ENCODE measurements around the gene DDOST.
"Not testable (repeated sequence)": the region's sequence is repeated elsewhere in the genome, so short reads cannot be mapped to it uniquely, and the experiment has no call there.

The DDOST gene

DNA sequence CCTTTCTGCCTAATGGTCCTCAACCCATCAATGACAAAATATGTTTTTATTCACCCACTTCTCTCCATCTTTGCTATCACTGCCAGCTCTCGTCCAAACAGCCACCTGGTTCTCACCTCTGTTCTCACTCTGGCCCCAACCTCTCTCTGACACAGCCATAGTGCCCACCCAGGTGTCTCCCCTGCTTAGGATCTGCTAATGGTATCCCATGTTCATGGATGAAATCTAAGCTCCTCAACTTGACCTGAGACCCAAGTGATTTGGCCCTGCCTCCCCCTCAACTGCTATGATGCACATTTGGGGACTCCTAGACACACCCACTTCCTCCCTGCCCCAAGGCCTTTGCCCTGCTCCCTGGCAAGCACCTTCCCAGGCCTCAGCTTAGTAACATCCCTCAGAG, 30.7 kb upstream of the DDOST start:
- DNase-seq (ENCODE audit: low read depth): no peak

DNA sequence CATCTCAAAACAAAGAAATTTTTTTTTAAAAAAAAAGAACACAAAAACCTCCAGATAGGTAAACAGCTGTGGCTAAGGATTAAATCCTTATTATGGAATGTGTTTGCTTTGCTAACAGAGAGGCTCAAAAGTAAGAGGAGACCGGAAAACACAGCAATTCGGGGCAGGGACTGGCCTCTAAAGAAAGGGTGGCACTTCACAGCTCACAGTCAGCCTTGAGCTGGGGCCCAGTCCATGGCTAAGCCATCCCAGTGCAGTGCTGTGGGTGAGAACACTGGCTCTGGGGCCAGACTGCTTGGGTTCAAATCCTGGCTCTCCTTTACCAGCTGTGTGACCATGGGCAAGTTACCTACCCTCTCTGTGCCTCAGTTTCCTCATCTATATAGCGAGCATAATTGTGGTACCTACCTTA, 28.5 kb upstream of the DDOST start:
- DNase-seq (ENCODE audit: low read depth): no peak

DNA sequence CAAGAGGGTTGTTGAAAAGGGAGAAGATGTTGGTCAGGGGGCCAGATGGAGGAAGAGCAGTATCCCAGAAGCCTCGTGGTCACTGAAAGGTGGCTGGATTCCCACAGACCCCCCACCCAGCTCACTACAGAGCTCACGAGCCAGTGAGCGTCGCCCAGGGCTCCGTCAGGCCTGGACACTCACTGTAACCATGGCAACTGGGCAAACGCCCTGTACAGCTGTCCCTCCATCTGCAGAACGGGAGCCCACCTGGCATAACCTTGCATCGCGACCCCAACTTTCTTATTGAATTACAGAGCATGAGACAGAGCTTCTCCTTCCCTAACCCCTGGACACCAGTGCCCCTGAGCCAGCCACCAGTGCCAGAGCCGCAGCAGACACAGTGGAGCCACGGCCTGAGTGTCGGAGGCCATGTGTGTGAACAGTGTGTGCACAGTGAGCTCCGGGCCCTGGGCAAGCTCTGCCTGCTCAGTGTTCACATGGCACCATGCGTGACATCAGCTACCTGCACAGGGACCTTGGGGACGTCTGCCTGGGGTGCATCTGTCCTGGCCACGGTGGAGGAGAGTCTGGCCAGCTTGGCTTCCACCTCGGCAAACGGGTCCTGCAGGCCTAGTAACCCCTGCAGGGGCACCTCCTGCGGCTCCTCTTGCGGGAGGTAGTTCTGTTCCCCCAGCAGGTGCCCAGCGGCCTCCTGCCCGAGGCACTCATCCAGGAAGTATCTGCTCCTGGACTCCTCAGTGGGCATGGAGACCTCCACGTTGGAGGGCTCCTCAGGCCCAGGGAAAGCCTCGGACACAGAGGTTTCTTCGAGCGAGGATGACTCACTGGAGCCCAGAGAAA, 25.9 kb upstream of the DDOST start:
- no peak for DNase-seq (ENCODE audit: low read depth)

DNA sequence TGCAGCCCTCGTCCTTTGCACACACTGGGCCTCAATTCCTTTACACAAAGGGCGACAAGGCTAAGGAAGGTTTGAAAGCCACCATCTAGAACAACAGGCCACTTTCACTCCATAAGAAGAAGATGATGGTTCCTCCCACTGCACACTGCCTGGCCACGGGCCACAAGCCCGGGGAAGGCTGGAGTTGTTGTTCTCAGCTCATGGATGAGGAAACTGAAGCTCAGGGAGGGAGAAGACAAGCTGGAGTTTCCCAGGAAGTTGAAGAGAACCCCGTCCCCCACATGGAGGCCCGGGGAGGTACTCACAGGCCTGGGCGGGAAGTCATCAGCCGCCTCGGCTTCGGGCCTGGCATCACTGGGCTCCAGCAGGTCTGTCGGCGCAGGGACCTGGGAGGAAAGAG, 24.6 kb upstream of the DDOST start:
- no peak for DNase-seq (ENCODE audit: low read depth)

DNA sequence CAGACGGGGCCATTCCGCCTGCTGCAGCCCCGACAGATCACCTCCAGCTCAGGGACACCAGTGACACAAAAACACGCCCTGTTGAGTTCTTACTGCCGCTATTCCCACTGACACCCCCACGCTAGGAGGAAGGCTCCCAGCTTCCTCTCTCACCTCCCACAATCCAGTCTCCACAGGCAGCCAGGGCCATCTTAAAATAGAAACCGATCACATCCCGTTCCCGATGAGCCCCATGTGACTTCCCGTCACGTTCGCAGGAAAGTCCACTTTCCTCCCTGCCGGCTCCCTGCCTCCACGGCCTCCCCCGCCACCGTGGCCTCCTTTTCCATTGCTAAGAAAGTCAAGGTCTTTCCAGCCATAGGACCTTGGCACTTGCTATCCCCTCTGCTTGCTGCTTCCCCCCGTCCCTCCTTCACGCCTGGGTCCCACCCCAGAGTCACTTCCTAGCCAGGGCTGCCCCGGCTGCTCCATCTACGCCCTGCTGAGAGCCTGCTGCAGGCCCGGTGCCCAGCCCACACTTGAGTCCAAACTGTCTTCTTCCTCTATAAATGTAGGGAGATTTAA, 24.0 kb upstream of the DDOST start:
- no peak for DNase-seq (ENCODE audit: low read depth)

DNA sequence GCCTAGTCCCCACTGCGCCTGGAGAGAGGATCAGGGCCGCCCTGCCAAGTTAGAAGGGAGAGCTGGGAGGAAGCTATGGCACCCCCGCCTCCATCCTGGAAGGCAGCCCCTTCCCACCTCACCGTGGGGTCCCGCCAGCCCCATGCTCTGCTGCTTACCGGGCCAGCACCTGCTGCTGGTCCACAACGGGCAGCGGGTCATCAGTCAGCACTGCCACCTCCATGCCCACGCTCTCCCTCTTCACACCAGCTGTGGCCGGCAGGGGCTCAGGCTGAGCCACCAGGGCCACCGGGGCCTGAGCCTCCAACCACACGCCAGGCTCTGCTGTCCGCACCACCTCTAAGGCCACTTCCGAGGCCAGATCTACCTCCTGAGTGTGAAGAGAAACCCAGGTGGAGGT, 23.5 kb upstream of the DDOST start:
- DNase-seq (ENCODE audit: low read depth): no peak

DNA sequence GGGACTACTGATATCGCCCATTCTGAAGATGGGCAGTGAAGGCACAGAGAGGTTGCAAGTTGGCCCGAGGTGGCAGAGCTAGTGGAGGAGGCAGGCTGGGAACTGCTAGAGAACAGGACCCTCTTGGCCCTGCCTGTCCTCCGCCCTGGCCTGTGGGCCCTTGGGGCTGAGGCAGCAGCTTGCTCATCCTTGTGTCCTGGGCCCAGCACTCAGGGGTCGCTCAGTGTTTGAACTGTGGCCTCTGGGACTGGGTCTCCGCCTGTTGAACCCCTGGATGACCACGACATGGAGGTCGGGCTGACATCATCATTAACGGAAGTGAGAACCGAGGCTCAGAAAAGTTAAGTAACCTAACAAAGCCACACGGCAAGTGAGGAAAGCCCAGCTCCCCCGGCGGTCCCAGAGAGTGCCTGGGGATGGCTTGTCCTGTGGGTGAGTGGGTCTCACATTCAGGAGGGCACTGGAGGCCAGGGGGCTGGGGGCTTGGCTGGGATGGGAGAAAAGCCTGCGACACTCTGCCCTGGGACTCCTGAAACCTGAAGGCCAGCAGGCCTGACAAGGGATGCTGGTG, 23.0 kb upstream of the DDOST start:
- DNase-seq (ENCODE audit: low read depth): no peak

DNA sequence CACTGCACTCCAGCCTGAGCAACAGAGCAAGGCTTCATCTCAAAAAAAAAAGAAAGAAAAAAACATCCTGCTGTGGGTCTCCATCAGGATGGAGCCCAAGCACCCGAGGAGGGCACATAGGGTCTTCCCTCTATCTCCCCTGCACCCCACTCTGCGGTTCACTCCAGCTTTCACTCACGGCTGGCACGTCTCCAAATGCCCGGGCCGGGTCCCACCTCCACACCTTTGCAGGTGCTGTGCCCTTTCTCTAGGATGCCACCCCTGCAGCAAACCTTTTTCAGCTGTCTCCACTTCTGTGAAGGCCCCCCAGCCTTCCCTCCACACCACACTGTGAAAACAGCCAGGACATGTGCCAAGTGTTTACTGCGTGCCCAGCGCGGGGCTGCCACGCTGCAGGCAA, 22.4 kb upstream of the DDOST start:
- no peak for DNase-seq (ENCODE audit: low read depth)

DNA sequence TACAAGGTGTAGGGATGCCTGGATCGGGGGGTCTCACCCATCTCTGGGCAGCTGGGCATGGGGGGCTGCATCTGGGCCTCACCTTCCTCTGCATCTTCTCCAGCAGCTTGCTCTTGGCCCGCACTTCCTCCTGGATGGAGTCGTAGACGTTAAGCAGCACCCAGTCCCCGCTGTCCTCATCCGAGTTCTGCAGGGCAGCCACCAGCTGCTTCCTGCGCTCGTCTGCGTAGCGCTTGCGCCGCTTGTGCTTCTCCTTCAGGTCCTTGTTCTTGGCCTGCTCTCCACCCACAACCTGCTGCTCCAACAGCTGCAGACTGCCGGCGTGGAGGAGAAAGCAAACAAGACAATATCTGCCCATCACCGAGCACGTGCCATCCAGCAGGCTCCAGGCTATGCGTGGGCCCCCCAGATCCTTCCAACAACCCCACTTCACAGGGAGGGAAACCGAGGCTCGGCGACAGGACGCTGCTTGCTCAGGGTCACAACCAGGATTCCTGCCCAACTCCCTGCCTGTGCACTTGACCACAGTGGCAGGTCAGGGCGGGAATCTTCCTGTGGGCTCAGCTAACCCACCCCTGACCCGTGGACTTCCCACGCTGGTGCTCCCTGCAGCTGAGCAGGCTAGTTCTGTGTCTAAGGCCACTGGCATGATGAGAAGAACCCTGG, 21.5 kb upstream of the DDOST start:
- no peak for DNase-seq (ENCODE audit: low read depth)

DNA sequence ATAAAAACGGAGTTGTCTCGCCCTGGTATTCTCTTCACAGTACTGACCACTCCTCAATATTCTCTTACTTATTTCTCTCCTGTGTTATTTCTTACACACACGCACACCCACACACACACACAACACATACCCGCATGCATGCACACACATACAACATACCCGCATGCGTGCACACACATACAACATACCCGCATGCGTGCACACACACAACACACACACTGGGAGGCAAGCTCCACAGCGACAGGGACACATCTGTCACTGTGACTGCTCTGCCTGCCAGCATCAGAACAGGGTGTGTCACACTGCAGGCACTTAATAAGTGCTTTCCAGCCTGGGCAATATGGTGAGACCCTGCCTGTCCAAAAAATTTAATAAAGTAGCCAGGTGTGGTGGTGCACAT, 20.8 kb upstream of the DDOST start:
- DNase-seq (ENCODE audit: low read depth): no peak

DNA sequence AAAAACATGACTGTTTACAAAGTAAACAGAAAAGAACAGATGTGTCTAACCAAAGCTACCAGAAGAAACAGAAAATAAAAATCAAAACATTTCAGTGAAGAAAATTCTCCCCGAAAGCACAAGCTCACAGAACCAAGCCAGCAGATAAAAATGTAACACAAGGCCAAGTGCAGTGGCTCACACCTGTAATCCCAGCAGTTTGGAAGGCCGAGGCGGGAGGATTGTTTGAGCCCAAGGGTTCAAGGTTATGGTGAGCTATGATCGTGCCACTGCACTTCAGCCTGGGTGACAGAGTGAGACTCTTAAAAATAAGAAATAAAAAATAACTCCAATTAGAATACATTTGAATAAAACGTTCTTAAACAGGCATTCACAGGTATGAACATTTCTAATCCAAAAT, 19.1 kb upstream of the DDOST start:
- DNase-seq (ENCODE audit: low read depth): no peak

DNA sequence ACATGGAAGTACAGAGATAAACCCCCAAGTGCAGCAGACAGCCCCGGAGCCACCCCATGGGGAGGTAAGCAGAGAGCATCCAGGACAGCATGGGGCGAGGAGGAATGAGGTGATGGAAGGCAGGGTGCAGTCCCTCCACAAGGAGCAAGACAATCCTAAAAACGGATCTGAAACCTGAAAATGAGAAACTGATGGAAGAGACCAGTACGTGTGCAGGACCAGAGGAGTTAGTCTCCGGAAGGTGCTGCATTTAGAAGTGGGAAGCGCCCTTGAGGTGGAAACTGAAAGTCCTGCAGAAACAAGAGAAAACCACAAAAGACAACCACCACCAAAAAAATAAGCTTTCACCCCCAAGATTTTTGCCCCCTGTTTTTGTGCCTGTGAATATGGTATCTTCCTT, 17.4 kb upstream of the DDOST start:
- no peak for DNase-seq (ENCODE audit: low read depth)

DNA sequence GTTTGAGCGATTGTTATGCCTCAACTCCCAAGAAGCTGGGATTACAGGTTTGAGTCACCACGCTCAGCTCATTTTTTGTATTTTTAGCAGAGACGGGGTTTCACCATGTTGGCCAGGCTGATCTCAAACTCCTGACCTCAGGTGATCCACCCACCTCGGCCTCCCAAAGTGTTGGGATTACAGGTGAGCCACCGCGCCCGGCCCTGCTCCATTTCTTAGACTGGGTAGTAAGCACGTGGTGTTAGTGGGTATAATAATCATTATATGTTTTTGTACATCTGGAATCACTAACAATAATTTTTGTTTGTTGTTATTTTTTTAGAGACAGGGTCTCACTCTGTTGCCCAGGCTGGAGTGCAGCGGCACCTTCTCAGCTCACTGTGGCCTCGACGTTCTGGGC, 12.5 kb upstream of the DDOST start:
- DNase-seq (ENCODE audit: low read depth): not testable (repeated sequence)

DNA sequence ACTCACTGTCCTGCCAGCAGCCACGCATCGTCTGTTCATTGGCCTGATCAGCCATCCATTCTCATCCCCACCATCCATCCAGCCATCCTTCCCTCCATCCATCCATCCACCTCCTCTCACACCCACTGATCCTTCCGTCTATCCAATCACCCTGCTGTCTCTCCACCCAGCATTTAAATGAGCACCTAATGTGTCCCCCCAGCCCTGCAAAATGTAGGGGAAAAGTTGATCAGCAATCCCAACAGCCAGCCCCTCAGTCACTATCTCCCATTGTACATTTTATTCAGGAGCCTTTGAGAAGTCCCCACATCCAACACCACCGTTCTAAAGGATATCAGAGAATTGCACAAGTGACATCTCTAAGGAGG, 11.1 kb upstream of the DDOST start:
- DNase-seq (ENCODE audit: low read depth): no peak

DNA sequence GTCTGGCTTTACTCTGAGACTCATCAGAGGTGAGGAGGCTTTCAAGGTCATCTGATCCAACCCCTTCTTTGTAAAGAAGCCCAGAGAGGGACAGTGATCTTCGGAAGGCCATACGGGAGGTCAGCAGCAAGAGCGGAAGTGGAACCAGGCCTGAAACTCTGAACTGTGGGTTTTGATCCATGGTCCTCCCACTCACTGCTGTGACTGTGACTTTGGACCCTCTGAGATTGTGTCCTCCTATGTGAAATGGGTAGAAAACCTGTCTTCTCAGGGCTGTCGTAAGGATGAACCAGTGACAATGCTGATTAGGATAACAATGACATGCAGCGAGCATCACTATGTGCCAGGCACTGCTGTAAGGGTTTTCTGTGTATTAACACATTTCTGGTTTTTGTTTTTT, 9.8 kb upstream of the DDOST start:
- no peak for DNase-seq (ENCODE audit: low read depth)

DNA sequence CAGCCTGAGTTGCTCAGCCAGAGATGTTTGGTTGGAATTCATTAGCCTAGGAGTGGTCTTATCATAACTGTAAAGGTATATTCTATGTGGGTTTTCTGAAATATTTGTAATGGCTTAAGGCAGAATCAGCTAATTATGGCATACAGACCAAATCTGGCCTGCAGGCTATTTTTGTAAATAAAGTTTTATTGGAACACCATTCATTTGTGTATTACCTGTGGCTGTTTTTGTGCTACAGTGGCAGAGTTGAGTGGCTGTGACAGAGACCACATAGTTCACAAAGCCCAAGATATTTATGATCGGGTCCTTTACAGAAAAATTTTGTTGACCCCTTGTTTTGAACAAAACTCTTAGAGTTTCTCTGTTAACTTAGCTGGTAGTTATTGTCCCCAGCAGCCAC, 7.4 kb upstream of the DDOST start:
- no peak for DNase-seq (ENCODE audit: low read depth)

DNA sequence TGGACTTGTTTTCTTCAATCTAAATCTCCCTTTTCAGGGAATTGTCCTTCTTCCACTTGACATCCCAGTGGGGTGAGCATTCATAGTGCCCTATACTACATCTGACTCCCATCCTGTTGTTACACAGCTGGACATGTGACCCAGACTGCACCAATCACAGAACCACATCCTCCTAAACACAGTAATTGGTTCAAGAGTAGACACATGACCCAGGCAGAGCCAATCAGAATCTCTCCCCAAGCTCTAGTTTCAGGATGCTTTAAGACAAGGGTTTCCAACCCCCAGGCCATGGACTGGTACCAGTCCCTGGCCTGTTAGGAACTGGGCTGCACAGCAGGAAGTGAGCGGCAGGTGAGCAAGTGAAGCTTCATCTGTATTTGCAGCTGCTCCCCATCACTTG, 5.6 kb upstream of the DDOST start:
- no peak for DNase-seq (ENCODE audit: low read depth)

DNA sequence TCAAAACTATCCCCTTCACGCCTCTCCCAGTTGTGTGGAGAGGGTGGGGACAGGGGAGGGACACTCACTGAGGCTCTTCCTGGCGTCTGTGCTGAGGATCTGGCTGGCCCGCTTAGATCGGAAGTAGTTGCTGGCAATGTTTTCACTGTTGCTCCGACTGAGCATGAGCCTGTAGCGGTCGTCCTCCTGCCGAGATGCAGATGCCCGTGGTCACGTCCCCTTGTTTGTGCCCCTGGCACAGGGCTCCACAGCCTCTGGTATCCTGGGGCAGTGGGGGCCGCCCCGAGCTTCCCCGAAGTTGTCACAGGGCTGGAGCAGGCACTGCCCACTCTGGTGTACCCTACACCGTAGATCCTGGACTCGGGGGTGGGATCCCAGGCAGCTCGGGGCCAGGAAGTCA, 5.0 kb upstream of the DDOST start:
- no peak for DNase-seq (ENCODE audit: low read depth)

DNA sequence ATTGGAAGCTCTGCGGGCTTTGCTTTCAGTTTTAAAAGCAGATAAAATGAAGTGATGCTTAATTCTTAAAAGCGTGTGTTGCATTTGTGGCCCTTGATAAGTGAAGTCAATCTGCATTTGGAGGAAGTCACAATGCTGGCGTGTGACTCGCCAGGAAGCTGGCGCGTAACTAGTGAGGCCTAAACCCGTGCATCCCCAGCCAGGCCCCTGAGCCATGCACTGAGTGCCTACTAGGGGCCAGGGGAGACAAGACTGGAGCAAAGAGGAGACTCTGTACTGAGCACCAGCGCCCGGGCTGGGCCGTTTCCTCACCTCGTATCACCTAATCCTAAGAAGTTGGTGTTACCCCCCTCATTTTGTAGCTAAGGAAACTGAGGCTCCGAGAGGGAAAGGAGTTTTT, 4.6 kb upstream of the DDOST start:
- no peak for DNase-seq (ENCODE audit: low read depth)

DNA sequence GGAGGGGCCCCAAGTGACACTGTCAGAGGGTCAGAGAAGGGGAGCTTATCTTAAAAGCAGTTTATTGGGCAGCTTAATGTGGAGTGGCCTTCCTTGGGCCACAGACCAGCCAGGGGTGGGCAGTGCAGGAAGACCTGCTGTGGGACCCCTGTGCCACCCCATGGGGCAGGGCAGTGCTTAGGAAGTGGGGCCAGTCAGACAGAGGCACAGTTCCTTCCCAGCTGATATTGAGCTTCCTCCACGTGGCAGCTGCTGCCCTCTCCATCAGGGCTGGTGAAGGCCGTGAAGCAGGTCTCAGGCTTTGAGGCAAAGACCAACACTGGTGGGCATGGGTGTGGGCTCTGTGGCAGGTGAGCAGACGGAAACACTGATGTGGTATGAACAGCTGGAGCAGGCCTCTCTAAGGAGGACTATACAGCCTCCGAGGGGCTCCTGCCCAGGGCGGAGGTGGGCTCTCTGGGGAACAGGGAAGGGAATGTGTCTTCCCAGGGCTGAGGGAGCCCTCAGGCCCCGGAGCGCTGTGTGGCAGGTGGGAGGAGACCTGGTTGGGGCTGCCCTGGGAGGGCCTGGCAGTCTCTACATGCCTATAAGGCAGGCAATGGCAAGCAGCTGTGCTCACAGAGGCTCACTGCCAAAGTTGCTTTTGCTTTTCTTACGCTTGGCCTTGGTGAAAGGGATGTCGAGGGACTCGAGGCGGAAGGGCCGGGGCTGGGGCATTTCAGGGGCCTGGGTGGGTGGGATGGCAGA, 3.0 kb upstream of the DDOST start:
- DNase-seq (ENCODE audit: low read depth): no peak

DNA sequence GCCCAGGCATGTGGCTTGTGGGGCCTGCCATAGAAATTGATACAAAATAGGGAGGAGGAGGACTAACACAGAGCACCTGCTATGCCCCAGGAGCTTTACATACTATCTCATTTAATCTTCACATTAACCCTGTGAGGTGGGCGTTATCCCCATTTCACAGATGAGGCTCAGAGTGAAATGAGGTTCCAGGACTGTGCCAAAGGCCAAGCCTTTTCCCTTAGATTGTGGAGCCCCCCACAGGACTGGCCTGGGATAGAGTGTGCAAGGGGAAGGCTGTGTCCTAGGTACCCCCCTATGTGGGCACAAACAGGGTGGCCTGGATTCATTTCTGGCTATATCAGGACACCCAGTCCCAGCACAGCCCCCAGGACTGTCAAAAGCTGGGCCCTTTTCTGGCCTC, 2.2 kb upstream of the DDOST start:
- no peak for DNase-seq (ENCODE audit: low read depth)

DNA sequence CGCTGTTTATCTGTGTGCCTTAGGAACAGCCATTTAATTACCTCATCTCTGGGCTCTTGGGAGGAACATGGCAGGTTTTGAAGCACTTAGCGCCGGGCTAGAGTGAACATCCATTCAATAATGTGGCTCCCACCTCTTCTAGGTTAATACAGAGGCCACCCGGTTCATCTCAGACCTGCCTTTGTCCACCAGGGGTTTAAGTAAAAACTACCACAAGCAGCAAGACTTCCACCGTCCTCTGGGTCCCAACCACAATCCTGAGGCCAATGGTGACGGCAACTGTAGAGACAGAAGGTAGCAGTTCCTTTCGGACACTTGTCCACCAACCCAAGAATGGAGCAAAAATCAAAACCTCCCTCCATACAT, 924 bp upstream of the DDOST start:
- no peak for DNase-seq (ENCODE audit: low read depth)

DNA sequence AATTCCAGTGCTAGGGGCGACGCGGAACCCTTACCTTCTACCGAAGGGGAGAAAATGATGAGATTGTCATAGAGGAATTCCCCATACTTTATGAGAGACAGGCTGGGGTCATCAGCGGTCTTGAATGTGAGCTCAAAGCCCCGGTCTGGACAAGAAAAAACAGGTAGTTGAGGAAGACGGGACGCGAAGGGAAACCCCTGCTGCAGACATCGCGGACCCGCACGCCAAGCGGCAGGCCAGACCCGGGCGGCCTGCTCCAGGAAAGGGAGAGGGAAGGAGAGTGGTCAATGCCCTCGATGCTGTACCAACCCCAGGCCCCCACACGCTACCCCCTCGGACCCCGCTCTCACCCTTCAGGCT, 342 bp downstream of the DDOST start:
- DNase-seq (ENCODE audit: low read depth): no peak
